ENCODE results near the gene FXYD6. TPM values are rescaled to one million over a fixed set of nuclear protein-coding genes. Genes with fewer than 3 reads are reported as not detected.

FXYD6 gene
- total and polyA plus RNA-seq, 2 donors from 2014 or later, result 57.8 to 62.7 TPM

DNA sequence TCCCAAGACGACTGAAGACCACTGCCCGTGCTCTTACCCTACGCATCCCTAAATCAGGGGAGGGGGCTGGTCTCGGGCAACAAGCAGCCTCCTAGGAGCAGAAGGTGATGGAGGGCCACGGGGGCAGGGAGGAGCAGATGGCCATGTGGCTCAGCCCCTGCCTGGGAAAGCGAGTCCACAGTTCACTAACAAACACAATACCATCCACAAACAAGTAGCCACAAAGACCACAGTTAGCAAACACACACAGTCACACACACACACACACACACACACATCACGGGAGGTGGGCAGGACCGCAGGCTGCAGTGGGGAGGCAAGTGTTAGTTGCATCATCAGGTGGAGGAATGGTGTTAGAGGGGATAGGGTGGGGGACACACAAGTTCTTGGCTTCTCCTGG lies 38.7 kb downstream of the FXYD6 start:
- H3K27me3 ChIP-seq (ENCODE audit: control insufficient read depth, insufficient read depth, low read length), result no peaks in the 10 kb centered on the region
- peaks cover 0 to 2% (median 0%) of the 10 kb centered on the region in 3 donors for H3K36me3 ChIP-seq (ENCODE audit: control insufficient read depth in 2 of 3, insufficient read depth in 3 of 3, low read length in 3 of 3)
- peak overlapping the region in 1 of 3 donors; percentile 36 for H3K9ac ChIP-seq (ENCODE audit: low read length in 3 of 3)
- intact Hi-C loops (cut with DNase I), result no loop called here
- FAIRE-seq (no peak), DNase-seq (peak in 3 of 5 donors; percentile 7 to 55 (median 31))
- no peak overlapping the region for H3K4me3 ChIP-seq (ENCODE audit: low read length in 3 of 3)
- no peaks in the 10 kb centered on the region for H3K9me3 ChIP-seq (ENCODE audit: control insufficient read depth in 2 of 3, insufficient read depth in 1 of 3, low read length in 3 of 3)
- TF ChIP-seq, protein P1, sequence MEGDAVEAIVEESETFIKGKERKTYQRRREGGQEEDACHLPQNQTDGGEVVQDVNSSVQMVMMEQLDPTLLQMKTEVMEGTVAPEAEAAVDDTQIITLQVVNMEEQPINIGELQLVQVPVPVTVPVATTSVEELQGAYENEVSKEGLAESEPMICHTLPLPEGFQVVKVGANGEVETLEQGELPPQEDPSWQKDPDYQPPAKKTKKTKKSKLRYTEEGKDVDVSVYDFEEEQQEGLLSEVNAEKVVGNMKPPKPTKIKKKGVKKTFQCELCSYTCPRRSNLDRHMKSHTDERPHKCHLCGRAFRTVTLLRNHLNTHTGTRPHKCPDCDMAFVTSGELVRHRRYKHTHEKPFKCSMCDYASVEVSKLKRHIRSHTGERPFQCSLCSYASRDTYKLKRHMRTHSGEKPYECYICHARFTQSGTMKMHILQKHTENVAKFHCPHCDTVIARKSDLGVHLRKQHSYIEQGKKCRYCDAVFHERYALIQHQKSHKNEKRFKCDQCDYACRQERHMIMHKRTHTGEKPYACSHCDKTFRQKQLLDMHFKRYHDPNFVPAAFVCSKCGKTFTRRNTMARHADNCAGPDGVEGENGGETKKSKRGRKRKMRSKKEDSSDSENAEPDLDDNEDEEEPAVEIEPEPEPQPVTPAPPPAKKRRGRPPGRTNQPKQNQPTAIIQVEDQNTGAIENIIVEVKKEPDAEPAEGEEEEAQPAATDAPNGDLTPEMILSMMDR (IDR thresholded peaks at IDR 0.05; ENCODE audit: borderline replicate concordance, extremely low read depth, insufficient read depth), result no peak
- H3K27ac ChIP-seq (ENCODE audit: low read depth in 2 of 2, low read length in 2 of 2), result peak overlapping the region; percentile 48 to 69
- H3K4me1 ChIP-seq (ENCODE audit: control insufficient read depth in 2 of 3, insufficient read depth in 2 of 3, low read depth in 1 of 3, low read length in 3 of 3), result peaks cover 4 to 12% (median 10%) of the 10 kb centered on the region in 3 donors

DNA sequence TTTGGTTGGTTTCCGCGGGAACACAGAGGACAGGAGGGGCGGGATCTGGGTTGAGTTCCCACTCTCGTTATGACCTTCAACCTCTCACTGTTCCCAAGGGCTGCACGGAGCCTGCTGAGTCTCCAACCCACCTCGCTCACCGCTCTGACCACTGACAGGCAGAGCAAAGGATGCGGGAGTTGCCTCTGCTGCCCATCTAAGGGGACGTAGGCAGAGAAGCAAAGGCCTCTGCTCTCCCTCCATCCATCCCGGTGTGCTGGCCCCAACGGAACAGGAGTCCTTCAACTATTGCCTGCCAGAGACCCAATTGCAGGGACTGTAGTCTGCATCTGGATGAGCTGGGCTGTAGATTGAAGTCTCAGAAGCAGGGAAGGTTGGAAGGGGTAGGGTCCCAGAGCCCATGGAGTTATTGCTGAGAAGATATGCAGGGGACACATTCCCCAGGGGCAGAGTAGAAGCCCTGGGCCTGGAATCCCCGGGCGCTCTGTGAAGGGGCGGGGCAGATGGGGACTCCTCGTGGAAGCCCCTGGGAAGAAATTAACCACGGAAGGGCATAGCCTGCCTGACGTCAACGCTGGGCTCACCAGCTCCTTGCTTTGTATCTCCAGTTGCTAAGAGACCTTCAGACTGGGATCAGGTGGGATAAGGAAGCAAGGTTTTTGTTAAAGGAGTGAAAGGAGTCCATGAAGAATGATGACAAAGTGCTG lies 39.2 kb downstream of the FXYD6 start:
- TF ChIP-seq, protein P1 (IDR thresholded peaks at IDR 0.05; ENCODE audit: borderline replicate concordance, extremely low read depth, insufficient read depth), result no peak
- Histone ChIP-seq H3K4me1 (ENCODE audit: control insufficient read depth in 2 of 3, insufficient read depth in 2 of 3, low read depth in 1 of 3, low read length in 3 of 3) (peaks cover 5 to 14% (median 10%) of the 10 kb centered on the region in 3 donors), H3K9ac (ENCODE audit: low read length in 3 of 3) (peak overlapping the region in 1 of 3 donors; percentile 42), H3K36me3 (ENCODE audit: control insufficient read depth in 2 of 3, insufficient read depth in 3 of 3, low read length in 3 of 3) (peaks cover 0 to 2% (median 0%) of the 10 kb centered on the region in 3 donors), H3K4me3 (ENCODE audit: low read length in 3 of 3) (peak overlapping the region in 1 of 3 donors; percentile 36), H3K27ac (ENCODE audit: low read depth in 2 of 2, low read length in 2 of 2) (peak overlapping the region; percentile 61 to 69), H3K27me3 (ENCODE audit: control insufficient read depth, insufficient read depth, low read length) (no peaks in the 10 kb centered on the region), H3K9me3 (ENCODE audit: control insufficient read depth in 2 of 3, insufficient read depth in 1 of 3, low read length in 3 of 3) (no peaks in the 10 kb centered on the region)
- intact Hi-C loops (cut with DNase I), result no loop called here
- FAIRE-seq, result no peak
- peak in 3 of 5 donors; percentile 30 to 82 (median 41) for DNase-seq

- Histone ChIP-seq H3K36me3 (ENCODE audit: control insufficient read depth in 2 of 3, insufficient read depth in 3 of 3, low read length in 3 of 3) (peaks cover 0 to 2% (median 0%) of the 10 kb centered on the region in 3 donors), H3K9ac (ENCODE audit: low read length in 3 of 3) (peak overlapping the region in 1 of 3 donors; percentile 42), H3K4me1 (ENCODE audit: control insufficient read depth in 2 of 3, insufficient read depth in 2 of 3, low read depth in 1 of 3, low read length in 3 of 3) (peaks cover 5 to 17% (median 13%) of the 10 kb centered on the region in 3 donors), H3K27ac (ENCODE audit: low read depth in 2 of 2, low read length in 2 of 2) (peak overlapping the region; percentile 61 to 64), H3K9me3 (ENCODE audit: control insufficient read depth in 2 of 3, insufficient read depth in 1 of 3, low read length in 3 of 3) (no peaks in the 10 kb centered on the region), H3K4me3 (ENCODE audit: low read length in 3 of 3) (peak overlapping the region in 1 of 3 donors; percentile 36), H3K27me3 (ENCODE audit: control insufficient read depth, insufficient read depth, low read length) (no peaks in the 10 kb centered on the region)
- TF ChIP-seq, protein P1 (IDR thresholded peaks at IDR 0.05; ENCODE audit: borderline replicate concordance, extremely low read depth, insufficient read depth), result no peak
- FAIRE-seq (no peak), DNase-seq (peak in 3 of 5 donors; percentile 8 to 38 (median 30))
- intact Hi-C loops (cut with DNase I), result no loop called here
Measured at GRCh38 chr11:117836077-117836960, 40.1 kb downstream of the FXYD6 start.
